GM18511 (cell line): ENCODE measurements around the gene SHCBP1L.

ENCODE experiments used
- ATAC-seq: cut with Tn5 transposase; IDR thresholded peaks from one replicate; pipeline ENCODE4 v1.9.1; 2021; ENCODE audit warnings: mild to moderate bottlenecking, moderate library complexity; ENCODE audit not compliant: unreplicated experiment

SHCBP1L gene

GRCh38 chr1:182897696-182898095, 55.3 kb downstream of the SHCBP1L start:
- ATAC-seq: no peak

DNA sequence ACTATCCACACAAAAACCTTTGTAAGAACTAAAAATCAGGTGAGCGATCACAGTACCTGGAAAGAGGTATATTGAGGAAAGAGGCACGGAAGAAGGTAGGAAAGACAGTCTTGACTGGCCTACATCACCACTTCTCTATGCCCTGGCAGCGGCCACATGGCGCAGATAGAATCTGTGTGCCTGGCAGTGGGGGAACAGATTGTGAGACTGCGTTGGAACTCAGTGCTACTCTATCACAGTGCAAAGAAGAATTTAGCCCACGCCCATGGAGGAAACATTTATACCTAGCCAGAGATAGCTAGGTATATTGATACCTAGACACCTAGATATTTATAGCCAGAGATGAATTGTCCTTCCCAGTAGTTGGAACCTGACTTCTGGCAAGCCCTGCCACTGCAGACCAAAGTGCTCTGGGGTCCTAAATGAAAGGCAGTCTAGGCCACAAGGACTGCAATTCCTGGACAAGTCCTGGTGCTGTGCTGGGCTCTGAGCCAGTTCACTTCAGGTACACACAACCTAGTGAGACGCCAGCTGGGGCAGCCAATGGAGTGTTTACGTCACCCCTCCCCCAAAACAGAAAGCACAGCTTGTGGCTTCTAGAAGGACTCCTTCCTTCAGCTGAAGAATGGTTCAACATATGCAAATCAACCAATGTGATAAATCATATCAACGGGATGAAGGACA, 61.9 kb downstream of the SHCBP1L start:
- ATAC-seq: no peak

DNA sequence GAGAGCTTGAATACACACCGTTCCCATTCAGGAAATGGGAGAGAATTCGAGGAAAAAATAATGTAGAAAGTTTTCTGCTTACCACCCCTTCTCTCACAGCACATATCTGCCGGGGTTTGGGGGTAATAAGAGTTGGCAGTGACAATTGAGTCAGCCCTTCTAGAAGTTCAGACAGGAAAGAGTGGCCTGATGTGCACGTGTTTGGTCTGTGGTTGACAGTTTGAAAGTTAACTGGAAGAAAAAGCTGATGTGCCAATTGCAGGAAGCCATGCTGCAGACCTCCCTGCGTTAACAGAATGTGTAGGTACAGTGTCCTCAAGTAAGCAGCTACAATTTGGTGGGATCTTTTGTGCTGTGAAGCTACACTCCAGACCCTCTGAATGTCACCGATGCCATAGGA, 63.0 kb downstream of the SHCBP1L start:
- no peak for ATAC-seq

GRCh38 chr1:182888736-182889531, 64.0 kb downstream of the SHCBP1L start:
- ATAC-seq: no peak

DNA sequence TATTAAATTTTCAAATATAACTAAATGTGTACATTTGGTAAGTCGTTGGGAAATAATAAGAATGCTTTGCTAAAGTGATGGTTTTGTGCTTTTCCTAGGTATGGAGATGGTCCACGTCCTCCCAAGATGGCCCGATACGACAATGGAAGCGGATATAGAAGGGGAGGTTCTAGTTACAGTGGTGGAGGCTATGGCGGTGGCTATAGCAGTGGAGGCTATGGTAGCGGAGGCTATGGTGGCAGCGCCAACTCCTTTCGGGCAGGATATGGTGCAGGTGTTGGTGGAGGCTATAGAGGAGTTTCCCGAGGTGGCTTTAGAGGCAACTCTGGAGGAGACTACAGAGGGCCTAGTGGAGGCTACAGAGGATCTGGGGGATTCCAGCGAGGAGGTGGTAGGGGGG, 66.0 kb downstream of the SHCBP1L start:
- ATAC-seq: no peak

GRCh38 chr1:182885591-182885990, 67.4 kb downstream of the SHCBP1L start:
- ATAC-seq: no peak

DNA sequence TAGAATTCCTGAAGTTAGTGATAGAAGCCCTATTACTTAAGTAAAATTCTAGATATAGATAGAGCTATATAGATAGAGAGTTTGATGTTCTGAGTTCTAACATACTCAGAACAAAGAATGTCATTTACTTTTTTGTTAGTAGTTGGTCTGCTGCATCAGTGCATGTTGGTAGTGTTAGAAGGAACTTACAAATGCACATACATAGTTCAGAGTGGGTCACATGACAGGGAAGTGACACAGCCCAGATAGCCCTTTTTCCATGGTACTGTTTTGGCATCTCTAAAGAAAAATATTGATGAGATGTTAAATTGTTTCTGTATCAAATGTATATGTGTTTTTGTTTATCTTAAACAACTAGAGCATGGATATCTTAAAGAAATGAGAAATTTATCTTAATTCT, 68.1 kb downstream of the SHCBP1L start:
- no peak for ATAC-seq

DNA sequence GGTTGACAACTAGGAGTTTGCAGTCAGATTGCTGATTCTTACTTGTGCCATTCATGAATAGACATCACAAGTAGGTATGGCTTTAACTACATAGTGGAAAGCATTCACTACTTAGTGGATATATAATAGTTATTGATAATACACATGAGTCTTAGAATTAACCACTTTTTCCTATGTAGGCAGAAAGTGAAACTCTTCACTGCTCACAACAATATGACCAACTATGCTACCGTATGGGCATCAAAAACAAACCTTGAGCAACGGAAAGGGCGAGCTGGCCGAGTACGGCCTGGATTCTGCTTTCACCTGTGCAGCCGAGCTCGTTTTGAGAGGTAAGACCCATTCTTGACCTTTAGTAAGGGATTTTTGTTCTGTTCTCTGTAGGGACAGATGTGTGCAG, 75.1 kb downstream of the SHCBP1L start:
- ATAC-seq: no peak

DNA sequence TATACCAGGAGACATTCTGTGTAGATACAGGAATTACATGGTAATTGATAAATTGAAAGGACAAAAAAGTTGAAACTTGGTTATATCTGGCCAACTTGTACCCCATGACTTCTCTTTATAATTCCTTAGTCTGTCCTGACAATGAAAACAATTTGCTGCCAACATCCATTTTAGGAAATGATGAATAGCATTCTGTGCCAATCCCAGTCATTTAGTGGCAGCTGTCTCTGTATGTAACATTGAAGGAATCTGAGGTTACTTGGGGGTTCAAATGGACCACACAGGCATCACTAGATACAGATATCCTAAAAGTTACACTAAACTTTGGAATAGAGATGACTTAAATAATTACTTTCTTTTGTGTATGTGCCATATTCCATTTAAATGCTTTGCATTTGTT, 75.6 kb downstream of the SHCBP1L start:
- no peak for ATAC-seq

GRCh38 chr1:182875889-182876288, 77.1 kb downstream of the SHCBP1L start:
- ATAC-seq: no peak

GRCh38 chr1:182872881-182873280, 80.1 kb downstream of the SHCBP1L start:
- no peak for ATAC-seq

DNA sequence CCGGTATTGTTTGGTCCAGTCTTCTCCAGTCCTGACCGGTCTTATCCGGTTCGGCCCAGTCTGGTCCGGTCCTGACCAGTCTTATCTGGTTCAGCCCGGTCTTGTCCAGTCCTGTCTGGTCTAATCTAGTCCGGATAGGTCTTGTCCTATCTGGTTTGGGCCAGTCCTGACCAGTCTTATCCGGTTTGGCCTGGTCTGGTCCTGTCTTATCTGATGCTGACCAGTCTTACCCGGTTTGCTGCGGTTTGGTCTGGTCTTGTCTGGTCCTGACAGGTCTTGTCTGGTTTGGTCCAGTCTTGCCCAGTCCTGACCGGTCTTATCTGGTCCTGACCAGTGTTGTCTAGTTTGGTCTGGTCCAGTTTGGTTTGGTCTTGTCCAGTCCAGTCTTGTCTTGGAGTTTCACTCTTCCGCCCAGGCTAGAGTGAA, 83.7 kb downstream of the SHCBP1L start:
- ATAC-seq: no peak

DNA sequence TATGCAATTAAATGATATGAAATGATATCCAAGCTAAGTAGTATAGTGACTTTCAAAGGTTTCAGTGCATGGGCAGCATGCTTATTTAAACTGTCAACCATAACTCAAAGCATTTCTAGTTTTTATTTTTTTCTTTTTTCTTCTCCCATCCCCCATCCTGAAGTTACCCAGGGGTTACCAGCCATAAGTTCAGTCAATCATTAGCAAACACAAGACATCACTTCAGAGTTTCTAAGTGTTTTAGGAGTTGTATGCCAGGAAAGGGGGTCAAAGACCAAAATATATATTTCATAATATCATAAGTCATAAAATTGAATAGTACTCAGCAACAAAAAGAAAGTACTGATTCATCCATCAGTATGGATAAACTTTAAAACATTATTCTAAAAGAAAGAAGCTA, 85.1 kb downstream of the SHCBP1L start:
- ATAC-seq: no peak

DNA sequence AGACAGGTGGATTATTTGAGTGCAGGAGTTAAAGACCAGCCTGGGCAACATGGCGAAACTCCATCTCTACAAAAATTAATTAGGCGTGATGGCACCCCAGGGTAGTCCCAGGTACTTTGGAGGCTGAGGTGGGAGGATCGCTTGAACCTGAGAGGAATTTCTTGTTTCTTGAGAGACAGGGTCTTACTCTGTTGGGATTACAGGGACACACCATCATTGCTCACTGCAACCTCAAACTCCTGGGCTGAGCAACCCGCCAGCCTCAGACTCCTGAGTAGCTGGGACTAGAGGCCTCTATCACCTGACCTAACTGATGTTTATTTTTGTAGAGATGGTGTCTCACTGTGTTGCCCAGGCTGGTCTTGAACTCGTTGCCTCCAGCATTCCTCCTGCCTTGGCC, 89.0 kb downstream of the SHCBP1L start:
- no peak for ATAC-seq

GRCh38 chr1:182862827-182863226, 90.1 kb downstream of the SHCBP1L start:
- ATAC-seq: no peak

DNA sequence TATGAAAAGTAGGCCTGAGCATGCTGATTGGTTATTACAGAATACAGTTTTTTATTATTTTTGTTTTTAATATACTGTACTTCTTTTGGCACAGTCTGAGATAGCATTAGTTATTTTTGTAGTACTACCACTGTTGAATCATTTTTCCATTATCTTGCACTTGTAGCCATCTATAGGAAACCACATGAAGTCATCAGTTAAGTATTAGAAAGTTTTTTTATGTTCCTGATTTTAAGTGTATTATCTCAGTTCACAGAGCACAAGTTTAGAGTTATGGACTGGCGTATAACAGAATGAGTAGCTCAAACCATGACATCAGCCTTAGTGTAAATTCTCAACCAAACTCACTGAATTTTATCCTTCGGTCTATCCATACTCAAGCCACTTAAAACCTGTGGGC, 91.0 kb downstream of the SHCBP1L start:
- no peak for ATAC-seq

DNA sequence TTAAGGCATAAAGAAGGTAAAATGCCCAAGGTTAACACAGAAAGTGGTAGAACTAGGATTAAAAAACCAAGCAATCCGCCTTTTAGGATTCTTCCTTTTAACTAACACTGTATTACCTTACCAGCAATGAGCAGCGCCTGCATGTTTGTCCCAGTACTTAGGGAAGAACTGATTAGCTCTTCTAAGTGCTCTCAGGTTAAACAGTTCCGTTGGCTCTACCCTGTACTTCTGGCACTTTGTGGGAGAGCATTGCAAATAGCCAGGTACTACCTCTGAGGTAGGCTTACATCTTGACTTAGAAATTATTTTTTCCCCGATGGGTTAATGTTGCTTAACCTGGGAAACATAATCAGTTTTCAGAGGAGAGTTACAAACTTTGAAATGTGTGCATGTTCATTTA, 92.3 kb downstream of the SHCBP1L start:
- ATAC-seq: no peak

DNA sequence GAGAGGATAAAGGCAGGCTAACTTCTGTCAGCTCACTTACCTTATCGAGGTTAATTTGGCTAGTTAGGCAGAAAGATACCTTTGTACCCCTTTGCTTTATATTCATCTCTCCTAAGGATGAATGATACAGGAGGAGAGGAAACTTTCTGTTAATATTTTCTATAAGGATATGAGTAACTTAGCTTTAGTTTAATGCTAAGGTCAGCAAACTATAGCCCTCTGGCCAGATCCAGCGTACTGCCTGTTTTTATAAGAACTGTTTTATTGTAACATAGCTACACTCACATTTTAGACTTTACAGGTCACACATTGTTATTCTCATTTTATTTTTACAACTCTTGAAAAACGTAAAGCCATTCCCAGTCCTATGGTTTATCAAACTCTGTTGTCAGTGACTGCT, 95.8 kb downstream of the SHCBP1L start:
- ATAC-seq: no peak

DNA sequence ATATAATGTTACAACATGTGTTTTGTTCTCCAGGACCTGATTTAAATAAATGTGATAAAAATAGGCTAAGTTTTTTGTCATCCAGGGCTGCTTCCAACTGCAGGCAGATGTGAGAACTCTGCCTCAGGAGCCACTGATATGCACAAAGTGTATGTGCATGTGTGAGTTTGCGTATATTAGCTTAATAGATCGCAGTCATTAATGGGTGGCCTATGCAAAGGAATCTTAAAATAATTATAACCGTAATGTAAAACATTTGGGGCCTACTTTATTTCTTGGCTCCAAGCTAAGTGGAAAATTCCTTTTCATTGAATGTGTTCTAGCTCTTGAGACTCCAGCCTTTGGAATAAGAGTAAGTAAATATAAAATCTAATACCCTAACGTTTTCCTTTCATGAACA, 97.1 kb downstream of the SHCBP1L start:
- ATAC-seq: no peak

- ATAC-seq: no peak
Measured at GRCh38 chr1:182851825-182852224, 101.1 kb downstream of the SHCBP1L start.

- ATAC-seq: no peak
Measured at GRCh38 chr1:182850319-182850718, 102.6 kb downstream of the SHCBP1L start.
